Endothelial cell of umbilical vein (primary cell): ENCODE results near the gene CCDC107. TPM values are rescaled to one million over a fixed set of nuclear protein-coding genes. Genes with fewer than 3 reads are reported as not detected.

Experiments used
- BruUV-seq: library from RNA; stranded (reverse); fragments of 400-500 nt; replicated peaks from 2 replicates; lab custom pipeline; 2021; lab: Mats Ljungman, UMichigan
- CTCF ChIA-PET: fragments of 300-600, 350-600 bp; sonication (Branson Sonifier 250); formaldehyde crosslinking; loops from one replicate; lab custom pipeline; 2021; ENCODE audit warnings: antibody characterized with exemption, inconsistent platforms; lab: Charles Lee
- POLR2A ChIA-PET: fragments of 300-600, 350-600 bp; sonication (Branson Sonifier 250); formaldehyde crosslinking; loops from one replicate; lab custom pipeline; 2021; ENCODE audit warnings: antibody characterized with exemption, inconsistent platforms; lab: Charles Lee
- DNase-seq: peaks from one replicate; pipeline ENCODE4 v3.0.0-alpha.2; 2011; ENCODE audit warnings: low read depth, low spot score
- FAIRE-seq: peaks from 2 replicates; lab custom pipeline; 2011; peaks lifted over from hg19 to GRCh38; lab: Jason Lieb, UNC
- H2AFZ ChIP-seq: 2 replicates; pipeline ENCODE4 v1.6.0; 2012; ENCODE audit warnings: low read depth, low read length, control low read depth, inconsistent platforms
- H3K27ac ChIP-seq: 2 replicates; pipeline ENCODE4 v1.5.1; 2011; ENCODE audit warnings: low read depth, mild to moderate bottlenecking, control low read depth, low read length, moderate library complexity; ENCODE audit not compliant: insufficient read depth
- H3K27me3 ChIP-seq, 2 experiments: 2 replicates each; pipeline versions ENCODE4 v1.6.0 to v1.6.1; 2011; ENCODE audit warnings: low read length in 2 of 2, mixed read lengths in 1 of 2; ENCODE audit not compliant: control insufficient read depth in 2 of 2, insufficient read depth in 2 of 2
- H3K36me3 ChIP-seq, 2 experiments: 2 replicates in 1 of 2; 3 replicates in 1 of 2; pipeline ENCODE4 v1.5.1; 2011; ENCODE audit warnings: low read length in 2 of 2, mild to moderate bottlenecking in 1 of 2, moderate library complexity in 1 of 2; ENCODE audit not compliant: control insufficient read depth in 2 of 2, insufficient read depth in 2 of 2; ENCODE audit errors: extremely low read depth in 1 of 2
- H3K4me1 ChIP-seq: 3 replicates; pipeline ENCODE4 v1.5.1; 2011; ENCODE audit warnings: mild to moderate bottlenecking, low read length; ENCODE audit not compliant: control insufficient read depth, insufficient read depth; ENCODE audit errors: extremely low read depth
- H3K4me2 ChIP-seq: 2 replicates; pipeline ENCODE4 v1.6.1; 2011; ENCODE audit warnings: low read length, control low read depth, mixed read lengths; ENCODE audit not compliant: insufficient read depth
- H3K4me3 ChIP-seq, 3 experiments: fragments of 200-600 bp in 1 of 3; sonication (generic), shearing (Covaris generic) in 1 of 3; replicated peaks in 1 of 3; 2 replicates each; pipeline ENCODE4 v1.5.1; 2011 to 2016; ENCODE audit warnings: control low read depth in 3 of 3, low read length in 3 of 3, mild to moderate bottlenecking in 2 of 3, inconsistent platforms in 1 of 3, low read depth in 1 of 3, moderate library complexity in 1 of 3; ENCODE audit not compliant: insufficient read depth in 1 of 3
- H3K79me2 ChIP-seq: 2 replicates; pipeline ENCODE4 v1.6.0; 2012; ENCODE audit warnings: low read length, inconsistent platforms; ENCODE audit not compliant: control insufficient read depth, insufficient read depth
- H3K9ac ChIP-seq: replicated peaks from 2 replicates; pipeline ENCODE3; 2011; ENCODE audit warnings: low read length, control low read depth; ENCODE audit not compliant: insufficient read depth; ENCODE audit errors: extremely low read depth
- H3K9me1 ChIP-seq: replicated peaks from 3 replicates; pipeline ENCODE4 v1.6.0; 2011; ENCODE audit warnings: mild to moderate bottlenecking, low read length; ENCODE audit not compliant: control insufficient read depth, insufficient read depth; ENCODE audit errors: extremely low read depth
- H3K9me3 ChIP-seq: replicated peaks from 2 replicates; pipeline ENCODE4 v1.5.1; 2012; ENCODE audit warnings: low read length, inconsistent platforms; ENCODE audit not compliant: control insufficient read depth, insufficient read depth
- H4K20me1 ChIP-seq: replicated peaks from 2 replicates; pipeline ENCODE3; 2011; ENCODE audit warnings: mild to moderate bottlenecking, low read length; ENCODE audit not compliant: control insufficient read depth, insufficient read depth; ENCODE audit errors: extremely low read depth
- CTCF ChIP-seq, 2 donors: IDR thresholded peaks; 1 replicate in 1 of 2; 2 replicates in 1 of 2; pipeline ENCODE4 v1.5.1; 2011; ENCODE audit warnings: low read length in 2 of 2, mild to moderate bottlenecking in 2 of 2, moderate library complexity in 2 of 2, control low read depth in 1 of 2, inconsistent platforms in 1 of 2, low read depth in 1 of 2; ENCODE audit not compliant: insufficient read depth in 1 of 2; ENCODE audit errors: extremely low read depth in 1 of 2
- EZH2 ChIP-seq: IDR thresholded peaks from 2 replicates; pipeline ENCODE4 v1.6.1; 2012; ENCODE audit warnings: borderline replicate concordance, low read depth, mild to moderate bottlenecking, moderate library complexity, low read length, inconsistent platforms; ENCODE audit not compliant: severe bottlenecking
- FOS ChIP-seq: IDR thresholded peaks from 2 replicates; pipeline ENCODE4 v1.6.1; 2011; ENCODE audit warnings: mild to moderate bottlenecking, low read length, moderate library complexity, borderline replicate concordance; ENCODE audit not compliant: insufficient read depth
- GATA2 ChIP-seq: IDR thresholded peaks from 2 replicates; pipeline ENCODE4 v1.7.0; 2011; ENCODE audit warnings: low read depth, mild to moderate bottlenecking, moderate library complexity, mixed read lengths, low read length; ENCODE audit not compliant: insufficient read length, insufficient read depth
- JUN ChIP-seq: IDR thresholded peaks from 2 replicates; pipeline ENCODE4 v1.6.1; 2011; ENCODE audit warnings: borderline replicate concordance, low read depth; ENCODE audit not compliant: insufficient read length, insufficient read depth
- MYC ChIP-seq: IDR thresholded peaks from one replicate; pipeline ENCODE4 v1.6.1; 2011; ENCODE audit warnings: mild to moderate bottlenecking, low read depth, low read length
- POLR2A ChIP-seq: IDR thresholded peaks from 2 replicates; pipeline ENCODE4 v1.6.1; 2012; ENCODE audit warnings: low read depth, mild to moderate bottlenecking, control low read depth, low read length
- POLR2AphosphoS5 ChIP-seq: IDR thresholded peaks from 2 replicates; pipeline ENCODE4 v1.6.1; 2012; ENCODE audit warnings: low read depth, mild to moderate bottlenecking, control low read depth, low read length, moderate library complexity; ENCODE audit not compliant: insufficient read depth
- dilution Hi-C: fragments of 300-500 bp; cut with MboI; formaldehyde crosslinking; loops from one replicate; pipeline ENCODE4 v1.15.0; 2019; ENCODE audit warnings: low sequenced_read_pairs; ENCODE audit not compliant: extremely low pct_ligation_motif_present
- intact Hi-C: fragments of 100-400 bp; cut with micrococcal nuclease; formaldehyde crosslinking; loops from one replicate; pipeline ENCODE4 v1.10.0; 2022
- polyA plus RNA-seq, 4 experiments: library from polyadenylated mRNA; depleted of rRNA in 3 of 4; stranded (reverse) in 3 of 4; unstranded in 1 of 4; fragments of >200 nt; gene quantifications; 2 replicates each; pipeline versions ENCODE4 v1.2.1 to v1.2.3, GENCODE V29; 2011 to 2012; ENCODE audit warnings: missing spikeins in 1 of 4
- total RNA-seq: library from RNA; stranded (reverse); gene quantifications from 2 replicates; pipeline ENCODE4 v1.2.3, GENCODE V29; 2021
- TF ChIP-seq, protein P1 (sequence below): IDR thresholded peaks from 2 replicates; pipeline ENCODE4 v1.6.1; 2011; ENCODE audit not compliant: insufficient read depth, insufficient read length

Gene CCDC107
- total and polyA plus RNA-seq, 2 donors (not counting 3 experiments of a cell fraction or from before 2014, with no cell fraction given), result 13.2 to 16.0 TPM

DNA sequence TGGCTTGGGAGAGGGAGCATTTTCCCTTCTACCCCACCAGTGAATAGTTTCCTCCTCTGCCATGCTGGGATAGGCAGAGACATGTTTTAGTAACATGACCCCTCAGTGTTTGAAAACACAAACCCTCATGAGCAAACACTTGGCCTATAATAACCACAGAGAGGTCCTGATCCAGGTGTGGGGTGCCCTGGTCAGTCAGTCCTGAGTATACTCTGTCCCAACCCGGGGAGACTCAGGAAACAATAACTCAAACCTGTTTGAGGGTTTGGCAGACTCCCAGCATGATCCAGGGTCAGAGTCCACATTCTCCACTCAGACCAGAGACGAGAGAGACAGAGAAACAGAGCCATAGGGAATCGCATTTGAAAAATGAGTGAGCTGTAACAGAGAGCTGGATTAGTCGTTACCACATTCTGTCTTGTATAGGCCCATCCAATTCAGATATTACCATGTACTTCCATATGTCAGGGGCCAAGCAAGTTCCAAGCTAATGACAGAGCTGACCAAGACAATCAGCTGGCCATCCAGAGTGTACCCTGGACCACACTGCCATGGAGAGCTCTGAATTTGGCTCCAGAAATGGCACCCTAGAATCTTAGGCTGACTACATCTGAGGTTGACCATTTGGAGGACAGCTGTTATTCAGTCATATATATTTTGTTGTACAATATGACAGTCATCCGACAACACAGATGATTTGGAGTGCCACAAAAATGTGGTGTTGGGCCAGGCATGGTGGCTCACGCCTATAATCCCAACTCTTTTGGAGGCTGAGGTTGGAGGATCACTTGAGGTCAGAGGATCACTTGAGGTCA lies 11.4 kb downstream of the CCDC107 start:
- H3K9me3 ChIP-seq, result no peaks in the 10 kb centered on the region
- dilution Hi-C loops (no loop called here), intact Hi-C loops (no loop called here)
- FAIRE-seq (no peak), DNase-seq (no peak)
- H3K27me3 ChIP-seq, result peaks cover under 1 to 5% of the 10 kb centered on the region in 2 experiments
- no peaks in the 10 kb centered on the region for H3K36me3 ChIP-seq
- H3K27ac ChIP-seq, result no peak overlapping the region
- no peaks in the 10 kb centered on the region for H4K20me1 ChIP-seq
- H2AFZ ChIP-seq, result no peak overlapping the region
- no peaks in the 10 kb centered on the region for H3K9me1 ChIP-seq
- H3K9ac ChIP-seq, result no peak overlapping the region
- peaks cover 9% of the 10 kb centered on the region for H3K4me1 ChIP-seq
- no TSS peak for BruUV-seq
- no peak for TF ChIP-seq JUN
- no peak for TF ChIP-seq MYC
- TF ChIP-seq CTCF (IDR thresholded peaks at IDR 0.05; ENCODE audit: extremely low read depth in 1 of 2, insufficient read depth in 1 of 2, low read depth in 1 of 2, low read length in 2 of 2), result no peak
- no peak for TF ChIP-seq POLR2A
- TF ChIP-seq EZH2, result no peak
- TF ChIP-seq POLR2AphosphoS5, result no peak
- TF ChIP-seq, protein P1, sequence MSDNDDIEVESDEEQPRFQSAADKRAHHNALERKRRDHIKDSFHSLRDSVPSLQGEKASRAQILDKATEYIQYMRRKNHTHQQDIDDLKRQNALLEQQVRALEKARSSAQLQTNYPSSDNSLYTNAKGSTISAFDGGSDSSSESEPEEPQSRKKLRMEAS, result no peak
- no peak for TF ChIP-seq GATA2
- TF ChIP-seq FOS, result no peak
- ChIA-PET POLR2A (no interaction called here), CTCF (interaction anchor here (0.9 to 1.9 kb wide), 4 partner anchors 21 to 66 kb away, joined by 3 to 6 read pairs (median 4); no protein-coding TSS in a partner anchor)
- H3K79me2 ChIP-seq, result no peaks in the 10 kb centered on the region
- H3K4me3 ChIP-seq, result no peak overlapping the region
- H3K4me2 ChIP-seq, result no peak overlapping the region
